Activated naive CD4-positive, alpha-beta T cell (primary cell): ENCODE measurements around the gene KLK6.
A peak's percentile ranks its signal among the peaks of the same experiment; 100 is the strongest.

Experiments
- DNase-seq, 4 experiments: peaks; one replicate each; lab custom pipeline; 2025; lab: John Stamatoyannopoulos, UW

KLK6 gene

GRCh38 chr19:50952910-50953309 lies 16.5 kb downstream of the KLK6 start, which contains the start of gene KLK5:
Gene KLK5, minus strand, starts transcription at chr19:50953038. Its CDS starts 381 bp downstream, at chr19:50952657.
- DNase-seq, result no peak

GRCh38 chr19:50949861-50950260 lies 19.5 kb downstream of the KLK6 start:
- no peak for DNase-seq

- no peak for DNase-seq
These were observed 22.3 kb downstream of the KLK6 start for GRCh38 chr19:50947123-50947522.

GRCh38 chr19:50944795-50945194 lies 24.6 kb downstream of the KLK6 start:
- no peak for DNase-seq

GRCh38 chr19:50943074-50943828 lies 26.1 kb downstream of the KLK6 start:
- no peak for DNase-seq

- DNase-seq, result no peak
These were observed 29.8 kb downstream of the KLK6 start for GRCh38 chr19:50939596-50939995.

GRCh38 chr19:50933640-50934039 lies 35.8 kb downstream of the KLK6 start:
- no peak for DNase-seq

GRCh38 chr19:50932690-50933083 lies 36.7 kb downstream of the KLK6 start:
- no peak for DNase-seq

GRCh38 chr19:50932018-50932689 lies 37.2 kb downstream of the KLK6 start:
- DNase-seq, result no peak

GRCh38 chr19:50931023-50931422 lies 38.4 kb downstream of the KLK6 start:
- DNase-seq, result no peak

- no peak for DNase-seq
These were observed 40.6 kb downstream of the KLK6 start for GRCh38 chr19:50928831-50929230.

GRCh38 chr19:50926144-50926543 lies 43.2 kb downstream of the KLK6 start:
- no peak for DNase-seq

GRCh38 chr19:50925734-50926133 lies 43.7 kb downstream of the KLK6 start:
- no peak for DNase-seq

GRCh38 chr19:50924586-50924985 lies 44.8 kb downstream of the KLK6 start:
- no peak for DNase-seq

GRCh38 chr19:50922317-50922853 lies 47.0 kb downstream of the KLK6 start:
- DNase-seq, result peak; percentile 24 to 52 (median 36)

- no peak for DNase-seq
These were observed 47.7 kb downstream of the KLK6 start for GRCh38 chr19:50921426-50922316.

- no peak for DNase-seq
These were observed 53.3 kb downstream of the KLK6 start for GRCh38 chr19:50916069-50916468.

- no peak for DNase-seq
These were observed 56.4 kb downstream of the KLK6 start for GRCh38 chr19:50912727-50913716.

GRCh38 chr19:50912102-50912599 lies 57.2 kb downstream of the KLK6 start:
- DNase-seq, result no peak

GRCh38 chr19:50911206-50912101 lies 57.9 kb downstream of the KLK6 start, which contains the start of gene KLK4:
Gene KLK4, minus strand, starts transcription at chr19:50911395. Its CDS starts 657 bp downstream, at chr19:50910738.
- no peak for DNase-seq
